Measurements from ENCODE around the gene BST2.

The BST2 gene

GRCh38 chr19:17436094-17436873 lies 30.9 kb upstream of the BST2 start:
- Histone ChIP-seq H3K9me3 (ENCODE audit: insufficient read depth, low read length) (no peaks in the 10 kb centered on the region), H3K27ac (ENCODE audit: low read depth, low read length) (no peak overlapping the region), H4K20me1 (ENCODE audit: low read depth, low read length) (no peaks in the 10 kb centered on the region), H3F3A (ENCODE audit: insufficient read depth) (no peaks in the 10 kb centered on the region), H3K9me2 (replicated peaks; ENCODE audit: insufficient read depth, low read length) (no peaks in the 10 kb centered on the region), H3K36me3 (ENCODE audit: low read length) (no peaks in the 10 kb centered on the region), H3K4me2 (ENCODE audit: low read depth, low read length, poor library complexity, severe bottlenecking) (no peak overlapping the region), H3K79me2 (ENCODE audit: insufficient read depth, low read length) (no peaks in the 10 kb centered on the region), H2AFZ (ENCODE audit: low read depth, low read length, severe bottlenecking) (no peak overlapping the region), H3K9ac (ENCODE audit: low read length) (no peak overlapping the region), H3K4me3 (ENCODE audit: insufficient read depth, low read length, poor library complexity, severe bottlenecking) (no peak overlapping the region), H3K27me3 (ENCODE audit: low read length) (no peaks in the 10 kb centered on the region)
- no peak for TF ChIP-seq EZH2phosphoT487 (conservative IDR thresholded peaks at IDR 0.05; ENCODE audit: low read length)
- TF ChIP-seq CTCF (IDR thresholded peaks at IDR 0.05; ENCODE audit: insufficient read depth, low read length, poor library complexity, severe bottlenecking), result no peak

GRCh38 chr19:17435218-17435617 lies 29.8 kb upstream of the BST2 start:
- Histone ChIP-seq H4K20me1 (ENCODE audit: low read depth, low read length) (no peaks in the 10 kb centered on the region), H3K36me3 (ENCODE audit: low read length) (no peaks in the 10 kb centered on the region), H2AFZ (ENCODE audit: low read depth, low read length, severe bottlenecking) (no peak overlapping the region), H3F3A (ENCODE audit: insufficient read depth) (no peaks in the 10 kb centered on the region), H3K4me2 (ENCODE audit: low read depth, low read length, poor library complexity, severe bottlenecking) (no peak overlapping the region), H3K9me2 (replicated peaks; ENCODE audit: insufficient read depth, low read length) (no peaks in the 10 kb centered on the region), H3K9me3 (ENCODE audit: insufficient read depth, low read length) (no peaks in the 10 kb centered on the region), H3K9ac (ENCODE audit: low read length) (no peak overlapping the region), H3K4me3 (ENCODE audit: insufficient read depth, low read length, poor library complexity, severe bottlenecking) (no peak overlapping the region), H3K27ac (ENCODE audit: low read depth, low read length) (no peak overlapping the region), H3K79me2 (ENCODE audit: insufficient read depth, low read length) (no peaks in the 10 kb centered on the region), H3K27me3 (ENCODE audit: low read length) (no peaks in the 10 kb centered on the region)
- TF ChIP-seq EZH2phosphoT487 (conservative IDR thresholded peaks at IDR 0.05; ENCODE audit: low read length) (no peak), CTCF (IDR thresholded peaks at IDR 0.05; ENCODE audit: insufficient read depth, low read length, poor library complexity, severe bottlenecking) (no peak)

- Histone ChIP-seq H3K36me3 (ENCODE audit: low read length) (no peaks in the 10 kb centered on the region), H3F3A (ENCODE audit: insufficient read depth) (no peaks in the 10 kb centered on the region)
- no peak for TF ChIP-seq CTCF (IDR thresholded peaks at IDR 0.05; ENCODE audit: insufficient read depth, low read length, poor library complexity, severe bottlenecking)
- no peak for TF ChIP-seq EZH2phosphoT487 (conservative IDR thresholded peaks at IDR 0.05; ENCODE audit: low read length)
Measured at GRCh38 chr19:17431417-17431816, 26.0 kb upstream of the BST2 start.

More at GRCh38 chr19:17431417-17431816, 26.0 kb upstream of the BST2 start:
- H3K4me2 ChIP-seq (ENCODE audit: low read depth, low read length, poor library complexity, severe bottlenecking), result no peak overlapping the region
- no peak overlapping the region for H2AFZ ChIP-seq (ENCODE audit: low read depth, low read length, severe bottlenecking)
- H3K79me2 ChIP-seq (ENCODE audit: insufficient read depth, low read length), result no peaks in the 10 kb centered on the region
- no peaks in the 10 kb centered on the region for H3K27me3 ChIP-seq (ENCODE audit: low read length)
- no peak overlapping the region for H3K4me3 ChIP-seq (ENCODE audit: insufficient read depth, low read length, poor library complexity, severe bottlenecking)
- H4K20me1 ChIP-seq (ENCODE audit: low read depth, low read length), result no peaks in the 10 kb centered on the region
- H3K9ac ChIP-seq (ENCODE audit: low read length), result no peak overlapping the region
- no peaks in the 10 kb centered on the region for H3K9me2 ChIP-seq (replicated peaks; ENCODE audit: insufficient read depth, low read length)
- no peak overlapping the region for H3K27ac ChIP-seq (ENCODE audit: low read depth, low read length)
- H3K9me3 ChIP-seq (ENCODE audit: insufficient read depth, low read length), result no peaks in the 10 kb centered on the region
